GM19025 (cell line): ENCODE measurements around the gene OBSCN.

Source experiments
- ATAC-seq: cut with Tn5 transposase; IDR thresholded peaks from one replicate; pipeline ENCODE4 v1.9.1; 2021; ENCODE audit warnings: mild to moderate bottlenecking, low read depth, moderate library complexity; ENCODE audit not compliant: unreplicated experiment

Gene OBSCN

DNA sequence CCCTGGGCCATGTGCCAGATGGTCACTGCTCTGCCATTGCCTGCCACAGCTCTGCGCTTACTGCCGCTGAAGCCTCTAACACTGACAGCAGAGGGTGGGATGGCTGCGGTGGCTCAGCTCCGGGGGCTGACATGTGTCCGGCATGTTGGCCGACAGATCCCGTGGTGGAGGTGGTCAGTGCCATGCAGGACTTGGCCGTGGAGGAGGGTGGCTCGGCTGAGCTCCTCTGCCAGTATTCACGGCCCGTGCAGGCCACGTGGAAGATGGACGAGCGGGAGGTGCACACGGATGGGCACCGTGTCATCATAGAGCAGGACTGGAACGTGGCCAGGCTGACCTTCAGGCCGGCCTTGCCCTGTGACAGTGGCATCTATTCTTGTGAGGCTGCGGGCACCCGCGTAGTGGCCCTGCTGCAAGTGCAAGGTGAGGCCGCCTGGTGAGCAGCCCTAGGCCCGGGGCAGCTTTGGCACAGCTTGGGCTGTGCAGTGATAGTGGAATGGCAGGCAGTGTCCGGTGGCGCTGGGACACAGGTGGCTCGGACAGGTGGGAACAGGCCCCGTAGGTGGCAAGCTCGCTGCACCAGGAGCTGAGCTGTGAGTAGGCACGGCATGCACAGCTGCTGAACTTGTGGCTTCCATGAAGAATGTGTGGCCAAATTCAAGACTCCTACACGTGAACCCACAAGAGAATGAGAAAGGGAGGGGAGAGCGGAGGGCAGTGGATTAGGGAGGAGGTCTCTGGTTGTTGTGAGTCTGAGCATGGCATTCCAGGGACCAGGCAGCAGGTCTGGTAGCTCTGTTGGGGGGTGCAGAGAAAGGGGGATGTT, 107.0 kb downstream of the OBSCN start:
- ATAC-seq: no peak

DNA sequence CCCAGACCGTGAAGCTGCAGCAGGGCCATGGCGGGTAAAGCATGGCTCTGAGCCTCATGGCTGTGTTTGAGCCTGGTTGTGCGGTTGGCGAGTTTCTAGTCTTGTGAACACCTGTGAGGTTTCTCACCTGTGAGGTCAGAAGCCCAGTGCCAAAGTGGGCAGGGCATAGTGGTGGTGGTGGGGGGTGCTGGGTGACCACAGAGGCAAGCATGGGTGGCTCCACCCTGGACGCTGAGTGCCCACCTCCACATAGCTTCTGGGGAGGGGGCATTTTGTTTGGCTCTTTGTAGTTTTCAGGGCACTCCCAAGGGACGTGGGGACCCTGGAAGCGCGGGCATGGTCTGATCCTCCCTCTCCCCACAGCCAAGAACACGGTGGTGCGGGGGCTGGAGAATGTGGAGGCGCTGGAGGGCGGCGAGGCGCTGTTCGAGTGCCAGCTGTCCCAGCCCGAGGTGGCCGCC, 107.7 kb downstream of the OBSCN start:
- no peak for ATAC-seq

DNA sequence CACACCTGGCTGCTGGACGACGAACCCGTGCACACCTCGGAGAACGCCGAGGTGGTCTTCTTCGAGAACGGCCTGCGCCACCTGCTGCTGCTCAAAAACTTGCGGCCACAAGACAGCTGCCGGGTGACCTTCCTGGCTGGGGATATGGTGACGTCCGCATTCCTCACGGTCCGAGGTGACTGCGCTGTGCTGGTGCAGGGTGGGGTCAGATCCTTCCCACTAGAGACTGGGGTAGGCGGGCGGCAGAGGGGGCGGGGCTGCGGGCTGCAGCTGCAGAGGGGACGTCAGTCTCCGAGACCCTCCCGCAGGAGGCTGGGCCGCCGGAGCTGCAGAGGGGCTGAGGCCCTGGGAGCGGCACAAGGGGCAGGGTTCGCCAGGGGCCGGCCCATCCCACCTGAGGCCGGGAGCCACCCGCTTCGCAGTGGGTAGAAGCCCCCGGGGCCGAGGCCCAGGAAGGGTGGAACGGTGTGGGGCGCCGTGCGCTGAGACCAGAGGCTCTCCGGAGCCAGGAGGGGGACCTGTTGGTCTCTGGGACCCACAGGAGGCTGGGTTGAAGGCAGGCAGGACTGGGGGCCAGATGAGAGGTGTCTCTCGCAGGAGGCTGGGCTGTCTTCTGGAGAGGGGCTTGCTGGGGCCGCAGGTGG, 108.2 kb downstream of the OBSCN start:
- no peak for ATAC-seq

GRCh38 chr1:228316589-228317387, 108.9 kb downstream of the OBSCN start:
- ATAC-seq: no peak

- ATAC-seq: no peak
Measured at GRCh38 chr1:228317411-228317828, 109.6 kb downstream of the OBSCN start.

DNA sequence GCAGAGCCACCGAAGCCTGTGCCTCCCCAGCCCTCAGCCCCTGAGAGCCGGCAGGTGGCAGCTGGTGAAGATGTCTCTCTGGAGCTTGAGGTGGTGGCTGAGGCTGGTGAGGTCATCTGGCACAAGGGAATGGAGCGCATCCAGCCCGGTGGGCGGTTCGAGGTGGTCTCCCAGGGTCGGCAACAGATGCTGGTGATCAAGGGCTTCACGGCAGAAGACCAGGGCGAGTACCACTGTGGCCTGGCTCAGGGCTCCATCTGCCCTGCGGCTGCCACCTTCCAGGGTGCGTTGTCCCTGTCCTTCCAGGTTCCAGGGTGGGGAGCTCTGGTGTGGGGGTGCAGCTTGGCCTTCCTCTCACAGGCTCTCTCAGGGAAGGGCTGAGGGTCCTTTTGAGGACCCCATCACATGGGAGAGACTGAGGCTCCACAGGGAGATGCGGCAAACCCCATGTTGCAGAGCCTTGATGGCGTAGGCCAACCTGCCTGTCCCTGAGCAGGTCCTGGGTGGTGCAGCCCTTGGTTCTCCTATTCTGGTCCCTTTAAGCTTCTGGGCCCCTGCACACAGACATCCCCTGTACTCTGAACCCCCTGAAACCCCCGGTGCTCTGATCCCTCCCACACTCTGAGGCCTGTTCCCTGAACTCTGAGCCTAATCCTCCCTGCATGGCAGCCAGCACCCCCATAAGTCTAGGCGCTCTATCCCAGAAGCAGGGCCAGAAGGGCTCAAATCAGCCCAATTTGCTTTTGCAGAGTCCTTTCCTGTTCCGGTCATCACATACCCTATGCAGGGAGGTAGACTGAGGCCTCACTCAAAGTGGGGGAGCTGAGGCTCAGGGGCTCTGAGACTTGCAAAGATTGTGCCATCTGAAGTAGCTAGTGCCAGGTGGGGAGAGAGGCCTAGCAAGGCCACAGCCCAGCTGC, 110.3 kb downstream of the OBSCN start:
- ATAC-seq: no peak

DNA sequence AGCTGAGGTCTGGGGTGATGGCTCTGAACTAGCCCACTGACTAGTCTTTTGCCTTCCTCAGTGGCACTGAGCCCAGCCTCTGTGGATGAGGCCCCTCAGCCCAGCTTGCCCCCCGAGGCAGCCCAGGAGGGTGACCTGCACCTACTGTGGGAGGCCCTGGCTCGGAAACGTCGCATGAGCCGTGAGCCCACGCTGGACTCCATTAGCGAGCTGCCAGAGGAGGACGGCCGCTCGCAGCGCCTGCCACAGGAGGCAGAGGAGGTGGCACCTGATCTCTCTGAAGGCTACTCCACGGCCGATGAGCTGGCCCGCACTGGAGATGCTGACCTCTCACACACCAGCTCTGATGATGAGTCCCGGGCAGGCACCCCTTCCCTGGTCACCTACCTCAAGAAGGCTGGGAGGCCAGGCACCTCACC, 111.0 kb downstream of the OBSCN start:
- ATAC-seq: no peak

DNA sequence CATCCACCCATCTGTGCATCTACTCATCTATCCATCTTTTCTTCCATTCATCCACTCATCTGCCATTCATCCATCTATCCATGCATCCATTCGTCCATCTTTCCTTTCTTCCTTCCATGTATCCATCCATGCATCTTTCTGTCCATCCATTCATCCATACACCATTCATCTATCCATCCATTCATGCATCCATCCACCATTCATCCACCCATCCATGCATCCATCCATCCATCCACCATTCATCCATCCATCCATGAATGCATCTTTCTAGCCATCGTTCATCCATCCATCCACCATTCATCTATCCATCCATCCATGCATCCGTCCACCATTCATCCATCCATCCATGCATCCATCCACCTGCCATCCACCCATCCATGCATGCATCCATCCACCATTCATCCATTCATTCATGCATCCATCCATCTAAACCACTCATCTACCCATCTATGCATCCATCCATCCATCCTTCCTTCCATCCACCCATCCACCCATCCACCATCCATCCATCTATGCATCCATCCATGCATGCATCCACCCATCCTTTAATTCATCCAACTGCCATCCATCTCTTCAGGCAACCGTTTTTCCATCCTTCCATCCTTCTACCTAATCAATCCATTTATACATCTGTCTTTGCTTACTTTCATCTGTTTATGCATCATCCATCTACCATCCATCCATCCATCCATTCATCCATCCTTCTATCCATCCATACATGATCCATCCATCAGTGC, 111.7 kb downstream of the OBSCN start:
- no peak for ATAC-seq

DNA sequence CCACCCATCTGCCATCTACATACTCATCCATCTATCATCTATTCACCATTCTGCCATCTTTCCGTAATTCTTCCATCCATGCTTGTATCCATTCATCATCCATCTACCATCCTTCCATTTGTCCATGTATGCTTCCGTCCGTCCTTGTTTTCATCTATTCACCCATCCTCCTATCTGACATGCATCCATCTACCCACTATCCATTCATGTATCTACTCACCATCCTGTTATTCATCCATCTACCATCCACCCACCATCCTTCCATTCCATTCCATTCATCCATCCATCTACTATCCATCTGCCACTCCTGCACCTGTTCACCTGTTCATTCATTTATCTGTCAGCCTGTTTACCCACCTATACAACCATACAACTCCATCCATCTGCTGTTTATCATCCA, 112.5 kb downstream of the OBSCN start:
- ATAC-seq: no peak

DNA sequence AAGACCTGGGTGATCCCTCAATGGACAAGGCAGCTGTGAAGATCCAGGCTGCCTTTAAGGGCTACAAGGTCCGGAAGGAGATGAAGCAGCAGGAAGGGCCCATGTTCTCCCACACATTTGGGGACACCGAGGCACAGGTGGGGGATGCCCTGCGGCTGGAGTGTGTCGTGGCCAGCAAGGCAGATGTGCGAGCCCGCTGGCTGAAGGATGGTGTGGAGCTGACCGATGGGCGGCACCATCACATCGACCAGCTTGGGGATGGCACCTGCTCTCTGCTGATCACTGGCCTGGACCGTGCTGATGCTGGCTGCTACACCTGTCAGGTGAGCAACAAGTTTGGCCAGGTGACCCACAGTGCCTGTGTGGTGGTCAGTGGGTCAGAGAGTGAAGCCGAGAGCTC, 113.6 kb downstream of the OBSCN start:
- ATAC-seq: no peak

- ATAC-seq: no peak
Measured at GRCh38 chr1:228321895-228322294, 114.1 kb downstream of the OBSCN start.

- no peak for ATAC-seq
Measured at GRCh38 chr1:228323401-228323800, 115.6 kb downstream of the OBSCN start.

DNA sequence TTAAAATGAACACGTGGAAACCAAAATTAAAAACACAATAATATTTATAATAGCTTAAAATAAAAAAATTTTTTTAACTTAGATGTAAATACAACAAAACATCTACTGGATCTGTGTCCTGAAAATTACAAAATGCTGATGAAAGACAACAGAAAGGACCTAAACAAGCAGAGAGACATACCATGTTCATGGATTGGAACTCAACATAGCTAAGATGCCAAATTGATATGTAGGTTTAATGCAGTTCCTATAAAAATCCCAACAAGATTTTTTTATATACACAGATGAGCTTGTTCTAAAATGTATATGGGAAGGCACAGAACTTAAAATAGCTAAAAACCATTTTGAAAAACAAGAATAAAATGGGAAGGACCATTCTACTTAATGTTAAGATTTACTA, 117.4 kb downstream of the OBSCN start:
- ATAC-seq: no peak

GRCh38 chr1:228329887-228330286, 122.0 kb downstream of the OBSCN start:
- no peak for ATAC-seq

DNA sequence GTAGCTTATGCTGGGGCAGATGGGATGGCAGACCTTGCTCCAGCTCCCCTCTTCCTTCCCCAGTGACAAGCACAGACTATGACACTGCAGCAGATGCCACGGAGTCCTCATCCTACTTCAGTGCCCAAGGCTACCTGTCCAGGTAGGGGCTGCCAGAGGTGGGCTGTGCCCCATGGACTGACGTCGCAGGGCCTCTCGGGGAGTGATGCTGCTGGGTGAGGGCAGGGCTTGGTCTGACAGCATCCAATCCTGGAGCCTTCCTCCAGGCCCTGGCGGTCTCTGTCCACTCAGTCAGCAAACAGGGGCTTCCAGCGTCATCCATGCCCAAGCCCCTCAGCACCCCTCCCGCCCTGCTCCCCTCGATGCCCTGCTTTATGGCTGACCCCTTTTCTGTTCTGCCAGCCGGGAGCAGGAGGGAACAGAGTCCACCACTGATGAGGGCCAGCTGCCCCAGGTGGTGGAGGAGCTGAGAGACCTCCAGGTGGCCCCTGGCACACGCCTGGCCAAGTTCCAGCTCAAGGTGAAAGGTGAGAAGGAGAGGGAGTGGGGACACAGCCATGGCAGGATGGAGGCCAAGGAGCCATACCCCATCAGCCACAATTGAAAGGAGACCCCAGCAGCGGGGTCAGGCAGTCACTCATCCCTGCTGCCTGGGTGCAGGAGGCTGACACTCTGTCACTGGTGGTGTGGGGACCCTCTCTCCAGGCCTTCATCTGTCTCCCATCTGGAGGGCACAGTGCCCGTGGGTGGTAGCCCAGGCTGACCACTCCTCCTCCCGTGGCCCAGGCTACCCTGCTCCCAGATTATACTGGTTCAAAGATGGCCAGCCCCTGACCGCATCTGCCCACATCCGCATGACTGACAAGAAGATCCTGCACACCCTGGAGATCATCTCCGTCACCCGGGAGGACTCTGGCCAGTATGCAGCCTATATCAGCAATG, 125.2 kb downstream of the OBSCN start:
- ATAC-seq: no peak

DNA sequence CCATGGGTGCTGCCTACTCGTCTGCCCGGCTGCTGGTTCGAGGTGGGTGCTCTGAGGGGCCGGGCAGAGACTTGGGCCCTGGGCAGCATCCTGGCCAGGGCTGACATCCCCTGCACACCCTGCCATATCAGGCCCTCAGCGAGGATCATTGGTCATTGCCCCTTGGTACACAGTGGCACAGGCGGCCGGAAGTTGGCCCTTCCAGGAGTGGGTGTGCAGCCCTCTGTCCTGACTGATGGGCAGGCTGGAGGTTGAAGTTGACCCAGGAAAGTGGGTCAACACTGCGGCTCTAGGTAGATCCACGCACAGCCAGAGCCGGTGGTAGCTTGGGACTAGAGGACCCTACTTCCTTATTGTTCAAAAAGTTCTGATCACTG, 125.9 kb downstream of the OBSCN start:
- ATAC-seq: no peak

DNA sequence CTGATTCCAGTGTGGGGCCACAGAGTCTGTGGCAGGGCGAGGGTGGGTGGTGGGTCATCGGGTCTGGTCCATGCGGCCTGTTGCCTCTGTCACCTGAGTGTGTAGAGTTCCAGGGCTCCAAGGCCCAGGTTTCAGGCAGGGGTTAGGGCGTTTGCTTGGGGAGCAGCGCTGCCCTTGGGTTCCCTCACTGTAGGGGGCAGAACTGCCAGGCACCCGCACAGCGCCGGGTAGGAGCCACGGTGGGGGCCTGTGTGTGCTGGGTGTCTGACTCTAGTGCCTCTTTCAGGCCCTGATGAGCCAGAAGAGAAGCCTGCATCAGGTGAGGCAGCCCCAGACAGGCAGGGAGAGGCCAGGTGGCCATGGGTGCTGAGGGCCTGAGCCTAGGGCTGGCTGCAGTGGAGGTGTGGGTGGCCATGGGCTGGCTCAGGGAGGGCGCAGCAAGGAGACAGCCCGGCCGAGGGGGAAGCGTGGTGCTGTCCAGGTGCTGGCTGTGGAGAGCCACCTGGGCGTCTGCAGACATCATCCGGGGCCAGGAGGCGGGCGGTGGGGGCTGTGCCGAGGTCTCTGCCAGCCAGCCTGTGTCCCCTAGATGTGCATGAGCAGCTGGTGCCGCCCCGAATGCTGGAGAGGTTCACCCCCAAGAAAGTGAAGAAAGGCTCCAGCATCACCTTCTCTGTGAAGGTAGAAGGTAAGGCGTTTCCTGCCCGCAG, 126.5 kb downstream of the OBSCN start:
- no peak for ATAC-seq

GRCh38 chr1:228334954-228335353, 127.1 kb downstream of the OBSCN start:
- no peak for ATAC-seq
